Left renal cortex interstitium (tissue), 4 donors: ENCODE data around the gene MYCBPAP. TPM values are rescaled to one million over a fixed set of nuclear protein-coding genes. Genes with fewer than 3 reads are reported as not detected.

ENCODE experiments used
- DNase-seq, 4 donors: peaks; one replicate each; pipeline ENCODE4 v3.0.0-alpha.2; 2013; ENCODE audit warnings: low read depth in 4 of 4, low spot score in 2 of 4, missing footprints in 1 of 4
- polyA plus RNA-seq, 4 donors: library from polyadenylated mRNA; unstranded; fragments of 120-200 nt; gene quantifications; one replicate each; pipeline ENCODE4 v1.2.1, GENCODE V29; 2013; ENCODE audit not compliant: insufficient read length in 4 of 4

Gene MYCBPAP
- polyA plus RNA-seq, 4 donors = 1.2 to 3.2 (median 2.3) TPM

GRCh38 chr17:50565402-50566350, 57.4 kb downstream of the MYCBPAP start:
- DNase-seq = no peak

GRCh38 chr17:50566886-50567285, 58.6 kb downstream of the MYCBPAP start:
- no peak for DNase-seq

DNA sequence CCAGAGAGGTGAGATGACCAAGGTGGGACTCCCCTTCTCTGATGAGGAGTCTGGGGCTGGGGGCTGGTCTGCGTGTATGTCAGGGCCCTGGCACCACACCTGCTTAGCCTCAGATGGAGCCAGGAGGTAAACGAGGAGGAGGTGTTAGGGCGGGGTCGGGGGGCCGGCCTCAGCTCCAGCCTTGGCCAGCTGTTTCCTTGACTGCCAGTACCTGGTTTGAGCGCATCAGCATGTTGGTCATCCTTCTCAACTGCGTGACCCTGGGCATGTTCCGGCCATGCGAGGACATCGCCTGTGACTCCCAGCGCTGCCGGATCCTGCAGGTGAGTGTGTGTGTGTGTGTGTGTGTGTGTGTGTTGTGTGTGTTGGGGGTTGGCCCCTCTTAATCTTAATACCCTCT, 60.4 kb downstream of the MYCBPAP start:
- DNase-seq = no peak

GRCh38 chr17:50569592-50569991, 61.4 kb downstream of the MYCBPAP start:
- no peak for DNase-seq

DNA sequence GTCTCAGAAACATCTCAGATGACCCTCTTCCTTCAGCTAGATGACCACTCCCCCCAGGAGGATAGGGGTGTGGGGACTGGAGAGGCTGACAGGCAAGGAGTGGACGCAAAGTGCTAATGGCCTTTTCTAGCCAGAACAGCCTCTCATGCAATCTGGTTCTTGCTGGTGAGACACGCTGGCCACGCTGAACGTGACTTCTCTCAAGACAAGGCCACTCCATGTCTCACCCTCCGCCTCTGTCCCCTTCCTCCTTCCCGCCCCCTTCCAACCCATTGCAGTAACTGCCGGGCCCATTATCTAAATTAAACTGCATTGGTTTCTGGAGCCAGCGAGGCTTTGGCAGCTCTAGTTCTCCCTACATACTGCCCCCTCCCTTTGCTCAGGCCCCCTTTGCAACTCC, 61.8 kb downstream of the MYCBPAP start:
- DNase-seq = no peak

GRCh38 chr17:50570528-50570927, 62.3 kb downstream of the MYCBPAP start:
- no peak for DNase-seq

DNA sequence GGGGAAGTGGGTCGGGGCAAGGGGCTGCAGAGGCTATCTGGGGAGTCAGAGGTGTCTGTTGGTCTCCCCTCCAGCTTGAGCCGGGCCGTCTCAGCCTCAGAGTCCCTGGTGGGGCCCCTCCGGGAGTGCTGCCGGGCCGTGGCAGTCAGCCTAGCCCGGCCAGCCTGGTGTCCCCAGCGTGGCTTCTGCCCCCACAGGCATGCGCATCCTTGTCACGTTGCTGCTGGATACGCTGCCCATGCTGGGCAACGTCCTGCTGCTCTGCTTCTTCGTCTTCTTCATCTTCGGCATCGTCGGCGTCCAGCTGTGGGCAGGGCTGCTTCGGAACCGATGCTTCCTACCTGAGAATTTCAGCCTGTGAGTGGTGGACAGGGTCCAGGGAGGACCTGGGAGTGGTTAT, 63.4 kb downstream of the MYCBPAP start:
- no peak for DNase-seq

DNA sequence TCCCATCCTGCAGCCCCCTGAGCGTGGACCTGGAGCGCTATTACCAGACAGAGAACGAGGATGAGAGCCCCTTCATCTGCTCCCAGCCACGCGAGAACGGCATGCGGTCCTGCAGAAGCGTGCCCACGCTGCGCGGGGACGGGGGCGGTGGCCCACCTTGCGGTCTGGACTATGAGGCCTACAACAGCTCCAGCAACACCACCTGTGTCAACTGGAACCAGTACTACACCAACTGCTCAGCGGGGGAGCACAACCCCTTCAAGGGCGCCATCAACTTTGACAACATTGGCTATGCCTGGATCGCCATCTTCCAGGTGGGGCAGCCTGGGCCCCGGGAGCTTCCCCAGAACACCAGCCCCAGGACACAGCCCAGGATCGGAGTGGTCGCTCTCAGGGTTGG, 64.3 kb downstream of the MYCBPAP start:
- DNase-seq = no peak

- no peak for DNase-seq
Observed at GRCh38 chr17:50573866-50574611, 65.8 kb downstream of the MYCBPAP start.

GRCh38 chr17:50575581-50576210, 67.5 kb downstream of the MYCBPAP start:
- no peak for DNase-seq

DNA sequence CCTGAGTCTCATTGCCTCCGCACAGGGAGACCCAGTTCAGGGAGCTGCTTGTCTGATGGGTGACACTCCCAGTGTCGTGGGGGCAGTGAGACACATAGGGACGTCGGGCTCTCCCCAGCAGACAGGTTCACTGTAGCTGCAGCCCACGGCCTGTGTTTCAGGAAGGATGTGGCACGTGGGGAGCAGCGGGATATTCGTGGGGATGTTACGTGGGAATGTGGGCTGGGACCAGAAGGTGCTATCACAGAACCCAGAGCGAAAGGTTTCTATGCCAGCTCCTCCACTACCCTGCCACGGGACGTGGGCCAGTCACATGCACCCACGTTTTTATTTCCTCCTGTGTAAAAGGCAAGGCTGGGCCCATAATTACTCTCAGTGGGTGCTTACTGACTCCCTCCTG, 68.6 kb downstream of the MYCBPAP start:
- DNase-seq = no peak

- no peak for DNase-seq
Observed at GRCh38 chr17:50577451-50577954, 69.3 kb downstream of the MYCBPAP start.

DNA sequence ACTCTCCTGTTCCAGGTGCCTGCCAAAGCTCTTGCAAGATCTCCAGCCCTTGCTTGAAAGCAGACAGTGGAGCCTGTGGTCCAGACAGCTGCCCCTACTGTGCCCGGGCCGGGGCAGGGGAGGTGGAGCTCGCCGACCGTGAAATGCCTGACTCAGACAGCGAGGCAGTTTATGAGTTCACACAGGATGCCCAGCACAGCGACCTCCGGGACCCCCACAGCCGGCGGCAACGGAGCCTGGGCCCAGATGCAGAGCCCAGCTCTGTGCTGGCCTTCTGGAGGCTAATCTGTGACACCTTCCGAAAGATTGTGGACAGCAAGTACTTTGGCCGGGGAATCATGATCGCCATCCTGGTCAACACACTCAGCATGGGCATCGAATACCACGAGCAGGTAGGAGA, 69.9 kb downstream of the MYCBPAP start:
- DNase-seq = no peak

DNA sequence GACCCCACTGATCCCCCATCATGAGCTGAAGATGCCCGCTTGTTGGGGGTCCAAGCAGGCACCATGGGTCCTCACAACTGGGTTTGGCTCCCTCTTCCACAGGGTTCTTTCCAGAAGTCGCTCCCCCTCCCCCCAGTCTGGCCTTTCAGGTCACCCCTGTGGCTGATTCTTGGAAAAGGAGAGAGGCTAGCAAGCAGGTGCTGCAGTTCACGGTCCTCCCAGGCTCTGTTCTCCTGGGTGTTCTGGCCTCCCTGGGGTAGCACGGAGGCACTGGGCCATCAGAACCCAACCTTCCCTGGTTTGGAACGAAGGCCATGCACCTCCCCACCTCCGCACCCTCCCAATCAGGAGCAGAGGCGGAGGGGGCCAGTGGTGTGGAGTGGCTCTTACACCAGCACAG, 71.2 kb downstream of the MYCBPAP start:
- DNase-seq = no peak

- no peak for DNase-seq
Observed at GRCh38 chr17:50580646-50581045, 72.4 kb downstream of the MYCBPAP start.

Other genes starting within 250 kb of the MYCBPAP start
- gene TMEM92, start 234.0 kb upstream of the MYCBPAP start, polyA plus RNA-seq = 1 to 10 TPM in 3 of 4 donors, under 1 TPM in 1; 0.93 to 2.4 (median 1.9) TPM
- 10 to 100 TPM; 15.7 to 29.0 (median 26.0) TPM for gene XYLT2, start 162.3 kb upstream of the MYCBPAP start, polyA plus RNA-seq
- 10 to 100 TPM; 66.1 to 83.0 (median 76.9) TPM for gene MRPL27, start 135.3 kb upstream of the MYCBPAP start, polyA plus RNA-seq
- 10 to 100 TPM in 1 of 4 donors, 1 to 10 TPM in 3; 5.8 to 10.6 (median 8.8) TPM for gene EME1, start 135.2 kb upstream of the MYCBPAP start, polyA plus RNA-seq
- gene LRRC59, start 110.9 kb upstream of the MYCBPAP start, polyA plus RNA-seq = 10 to 100 TPM; 55.2 to 62.0 (median 59.4) TPM
- gene ACSF2, start 82.2 kb upstream of the MYCBPAP start, polyA plus RNA-seq = 100 to 1,000 TPM in 2 of 4 donors, 10 to 100 TPM in 2; 65.3 to 117 (median 100) TPM
- gene CHAD, start 39.6 kb upstream of the MYCBPAP start, polyA plus RNA-seq = 1 to 10 TPM in 3 of 4 donors, under 1 TPM in 1; 0.68 to 5.6 (median 2.4) TPM
- 10 to 100 TPM; 45.8 to 67.5 (median 54.4) TPM for gene RSAD1, start 29.6 kb upstream of the MYCBPAP start, polyA plus RNA-seq
- gene EPN3, start 24.3 kb downstream of the MYCBPAP start, polyA plus RNA-seq = 10 to 100 TPM in 2 of 4 donors, 1 to 10 TPM in 2; 8.0 to 18.0 (median 10.9) TPM
- gene SPATA20, start 38.7 kb downstream of the MYCBPAP start, polyA plus RNA-seq = 10 to 100 TPM; 50.8 to 71.7 (median 59.5) TPM
- 10 to 100 TPM in 1 of 4 donors, 1 to 10 TPM in 3; 7.6 to 10.4 (median 8.1) TPM for gene CACNA1G, start 52.3 kb downstream of the MYCBPAP start, polyA plus RNA-seq
- 10 to 100 TPM in 2 of 4 donors, 1 to 10 TPM in 2; 5.3 to 14.4 (median 9.4) TPM for gene ABCC3, start 126.4 kb downstream of the MYCBPAP start, polyA plus RNA-seq
- 10 to 100 TPM; 42.1 to 45.4 (median 44.7) TPM for gene ANKRD40, start 199.5 kb downstream of the MYCBPAP start, polyA plus RNA-seq
- 100 to 1,000 TPM; 458 to 697 (median 608) TPM for gene LUC7L3, start 211.2 kb downstream of the MYCBPAP start, polyA plus RNA-seq